ENCODE measurements around the gene GPX2. TPM values are rescaled to one million over a fixed set of nuclear protein-coding genes. Genes with fewer than 3 reads are reported as not detected.

GPX2 gene
- total and polyA plus RNA-seq, 2 experiments from 2014 or later = 0.78 to 2.2 TPM

DNA sequence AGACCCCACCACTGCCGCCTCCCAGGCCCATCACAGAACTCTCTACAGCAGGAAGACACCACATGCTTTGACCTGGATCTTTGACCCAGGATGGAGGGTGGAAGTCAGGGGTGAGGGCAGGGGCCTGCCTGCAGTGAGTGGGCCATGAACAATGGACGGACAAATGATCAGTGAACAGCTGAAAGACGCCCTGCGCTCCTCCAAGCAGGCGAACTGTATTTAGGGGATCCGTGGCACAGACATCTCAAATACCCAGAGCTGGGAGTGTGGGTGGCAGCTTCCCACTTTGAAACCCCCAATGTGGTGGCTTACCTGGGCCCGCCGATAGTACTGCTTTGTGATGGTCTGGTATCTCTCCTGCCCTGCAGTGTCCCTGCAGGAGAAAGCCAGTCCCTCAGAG lies 8.7 kb upstream of the GPX2 start (continued):
- no peak for TF ChIP-seq REST (IDR thresholded peaks at IDR 0.05; ENCODE audit: unreplicated experiment)

- ATAC-seq = no peak
- Mint-ChIP-seq H3K27ac (no peak overlapping the region), H3K9me3 (no peaks in the 10 kb centered on the region; the same call in 2 of the 3 replicates), H3K4me3 (no peak overlapping the region), H3K36me3 (ENCODE audit: low read depth) (peaks cover 33% of the 10 kb centered on the region), H3K4me1 (peaks cover 23% of the 10 kb centered on the region), H3K27me3 (ENCODE audit: insufficient read depth, low read depth, poor library complexity) (peaks cover 4% of the 10 kb centered on the region)
- Histone ChIP-seq H3K27ac (ENCODE audit: low read depth) (no peak overlapping the region), H3K79me2 (replicated peaks; ENCODE audit: insufficient read depth) (no peaks in the 10 kb centered on the region; the same call in 1 of the 2 replicates), H3K4me3 (no peak overlapping the region), H3K4me2 (no peak overlapping the region), H3K9me2 (ENCODE audit: insufficient read depth) (no peaks in the 10 kb centered on the region), H3K27me3 (ENCODE audit: insufficient read depth) (no peaks in the 10 kb centered on the region), H4K20me1 (replicated peaks; ENCODE audit: insufficient read depth) (no peaks in the 10 kb centered on the region), H3F3A (replicated peaks; ENCODE audit: low read depth) (no peaks in the 10 kb centered on the region), H2AFZ (no peak overlapping the region), H3K36me3 (ENCODE audit: insufficient read depth) (peaks cover 5% of the 10 kb centered on the region; the same call in 1 of the 2 replicates), H3K4me1 (ENCODE audit: insufficient read depth) (peaks cover 13% of the 10 kb centered on the region)
- no peak for TF ChIP-seq CREB1 (CRISPR knock-in tag; IDR thresholded peaks at IDR 0.05; ENCODE audit: low read depth)
- TF ChIP-seq EZH2phosphoT487 (IDR thresholded peaks at IDR 0.05; ENCODE audit: unreplicated experiment) = no peak
- no peak for TF ChIP-seq CTCF (conservative IDR thresholded peaks at IDR 0.05; ENCODE audit: low read depth in 2 of 2)
- TF ChIP-seq NANOG (IDR thresholded peaks at IDR 0.05; ENCODE audit: borderline replicate concordance) = no peak
- TF ChIP-seq, protein P1, sequence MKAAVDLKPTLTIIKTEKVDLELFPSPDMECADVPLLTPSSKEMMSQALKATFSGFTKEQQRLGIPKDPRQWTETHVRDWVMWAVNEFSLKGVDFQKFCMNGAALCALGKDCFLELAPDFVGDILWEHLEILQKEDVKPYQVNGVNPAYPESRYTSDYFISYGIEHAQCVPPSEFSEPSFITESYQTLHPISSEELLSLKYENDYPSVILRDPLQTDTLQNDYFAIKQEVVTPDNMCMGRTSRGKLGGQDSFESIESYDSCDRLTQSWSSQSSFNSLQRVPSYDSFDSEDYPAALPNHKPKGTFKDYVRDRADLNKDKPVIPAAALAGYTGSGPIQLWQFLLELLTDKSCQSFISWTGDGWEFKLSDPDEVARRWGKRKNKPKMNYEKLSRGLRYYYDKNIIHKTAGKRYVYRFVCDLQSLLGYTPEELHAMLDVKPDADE (IDR thresholded peaks at IDR 0.05) = no peak
- no peak for TF ChIP-seq EZH2 (IDR thresholded peaks at IDR 0.05; ENCODE audit: low read depth, unreplicated experiment)
- TF ChIP-seq POLR2AphosphoS5 (IDR thresholded peaks at IDR 0.05; ENCODE audit: low read depth) = no peak
- no peak for DNase-seq (ENCODE audit: low spot score)
Observed at GRCh38 chr14:64950889-64951288, 8.3 kb upstream of the GPX2 start.

Data from GM23338 (cell line).